ENCODE data around the gene GPC4. TPM values are rescaled to one million over a fixed set of nuclear protein-coding genes. Genes with fewer than 3 reads are reported as not detected.

The GPC4 gene
- total RNA-seq, 2 donors from 2014 or later = 3.8 to 5.8 TPM

DNA sequence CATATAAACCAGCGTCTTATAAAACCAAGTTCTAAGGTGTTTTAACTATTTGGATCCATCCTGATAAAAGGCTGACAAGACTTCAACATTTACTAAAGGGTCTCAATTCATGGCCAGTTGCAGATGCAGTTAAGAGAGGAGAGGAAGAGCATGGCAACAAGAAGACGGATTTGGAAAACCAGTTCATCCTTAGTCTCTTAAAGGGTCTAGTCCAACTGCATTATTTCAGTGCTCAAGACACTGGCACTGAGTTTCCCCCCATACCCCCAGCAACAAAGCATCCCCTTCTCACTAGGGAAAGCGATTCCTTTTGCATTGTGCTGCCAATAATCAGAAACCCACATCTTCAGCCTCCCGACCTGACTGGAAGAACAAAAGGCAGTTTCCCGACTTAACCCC lies 106.8 kb downstream of the GPC4 start:
- Histone ChIP-seq H3K4me3 (no peak overlapping the region), H3K4me1 (peaks cover 0 to 4% of the 10 kb centered on the region in 2 donors), H3K27me3 (no peaks in the 10 kb centered on the region), H3K9me3 (no peaks in the 10 kb centered on the region), H3K27ac (no peak overlapping the region), H3K36me3 (no peaks in the 10 kb centered on the region)
- TF ChIP-seq, protein P1, sequence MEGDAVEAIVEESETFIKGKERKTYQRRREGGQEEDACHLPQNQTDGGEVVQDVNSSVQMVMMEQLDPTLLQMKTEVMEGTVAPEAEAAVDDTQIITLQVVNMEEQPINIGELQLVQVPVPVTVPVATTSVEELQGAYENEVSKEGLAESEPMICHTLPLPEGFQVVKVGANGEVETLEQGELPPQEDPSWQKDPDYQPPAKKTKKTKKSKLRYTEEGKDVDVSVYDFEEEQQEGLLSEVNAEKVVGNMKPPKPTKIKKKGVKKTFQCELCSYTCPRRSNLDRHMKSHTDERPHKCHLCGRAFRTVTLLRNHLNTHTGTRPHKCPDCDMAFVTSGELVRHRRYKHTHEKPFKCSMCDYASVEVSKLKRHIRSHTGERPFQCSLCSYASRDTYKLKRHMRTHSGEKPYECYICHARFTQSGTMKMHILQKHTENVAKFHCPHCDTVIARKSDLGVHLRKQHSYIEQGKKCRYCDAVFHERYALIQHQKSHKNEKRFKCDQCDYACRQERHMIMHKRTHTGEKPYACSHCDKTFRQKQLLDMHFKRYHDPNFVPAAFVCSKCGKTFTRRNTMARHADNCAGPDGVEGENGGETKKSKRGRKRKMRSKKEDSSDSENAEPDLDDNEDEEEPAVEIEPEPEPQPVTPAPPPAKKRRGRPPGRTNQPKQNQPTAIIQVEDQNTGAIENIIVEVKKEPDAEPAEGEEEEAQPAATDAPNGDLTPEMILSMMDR (IDR thresholded peaks at IDR 0.05) = no peak
- DNase-seq (ENCODE audit: low spot score) = no peak

GRCh38 chrX:133307637-133308498 lies 107.4 kb downstream of the GPC4 start:
- TF ChIP-seq, protein P1 (IDR thresholded peaks at IDR 0.05) = no peak
- Histone ChIP-seq H3K9me3 (no peaks in the 10 kb centered on the region), H3K36me3 (no peaks in the 10 kb centered on the region), H3K27me3 (no peaks in the 10 kb centered on the region), H3K27ac (no peak overlapping the region), H3K4me3 (no peak overlapping the region), H3K4me1 (peaks cover 0 to 4% of the 10 kb centered on the region in 2 donors)
- DNase-seq (ENCODE audit: low spot score) = no peak

- Histone ChIP-seq H3K9me3 (no peaks in the 10 kb centered on the region), H3K4me1 (peaks cover 0 to 4% of the 10 kb centered on the region in 2 donors), H3K4me3 (no peak overlapping the region), H3K27ac (no peak overlapping the region), H3K36me3 (no peaks in the 10 kb centered on the region), H3K27me3 (no peaks in the 10 kb centered on the region)
- TF ChIP-seq, protein P1 (IDR thresholded peaks at IDR 0.05) = no peak
- DNase-seq (ENCODE audit: low spot score) = no peak
Measured at GRCh38 chrX:133307094-133307493, 108.2 kb downstream of the GPC4 start.

DNA sequence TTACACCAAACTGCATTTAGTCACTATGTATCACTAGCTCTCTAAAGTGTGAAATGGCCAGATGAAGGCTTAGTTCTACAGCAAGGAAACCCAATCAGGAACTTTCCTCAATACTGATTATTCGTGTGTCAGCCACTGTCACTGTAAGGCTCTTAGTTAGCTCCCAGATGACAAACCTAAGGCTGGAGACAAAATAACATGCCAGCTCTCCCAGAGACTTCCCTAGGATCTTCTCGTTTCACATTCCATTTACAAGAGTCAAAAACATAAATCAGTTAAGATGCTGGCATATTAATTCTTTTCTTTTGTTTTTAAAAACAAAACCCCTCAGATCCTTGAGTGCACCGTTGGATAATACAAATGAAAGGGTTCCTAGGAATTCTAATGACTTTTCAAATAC lies 109.0 kb downstream of the GPC4 start:
- H3K4me3 ChIP-seq = no peak overlapping the region
- H3K27me3 ChIP-seq = no peaks in the 10 kb centered on the region
- no peak for DNase-seq (ENCODE audit: low spot score)
- no peaks in the 10 kb centered on the region for H3K36me3 ChIP-seq
- H3K9me3 ChIP-seq = no peaks in the 10 kb centered on the region
- peaks cover 0 to 4% of the 10 kb centered on the region in 2 donors for H3K4me1 ChIP-seq
- TF ChIP-seq, protein P1 (IDR thresholded peaks at IDR 0.05) = no peak
- no peak overlapping the region for H3K27ac ChIP-seq

GRCh38 chrX:133305348-133305747 lies 109.9 kb downstream of the GPC4 start:
- Histone ChIP-seq H3K4me1 (peaks cover 0 to 4% of the 10 kb centered on the region in 2 donors), H3K27ac (no peak overlapping the region), H3K36me3 (no peaks in the 10 kb centered on the region), H3K9me3 (no peaks in the 10 kb centered on the region), H3K27me3 (no peaks in the 10 kb centered on the region), H3K4me3 (no peak overlapping the region)
- DNase-seq (ENCODE audit: low spot score) = no peak
- TF ChIP-seq, protein P1 (IDR thresholded peaks at IDR 0.05) = no peak

Measured in right atrium auricular region (tissue), 2 donors.